ENCODE results near the gene FERMT1.
"Not testable (repeated sequence)": the region's sequence is repeated elsewhere in the genome, so short reads cannot be mapped to it uniquely, and the experiment has no call there.

FERMT1 gene

GRCh38 chr20:6115221-6115895 lies 7.5 kb downstream of the FERMT1 start:
- DNase-seq (ENCODE audit: low read depth, low spot score): no peak

- DNase-seq (ENCODE audit: low read depth, low spot score): no peak
Observed at GRCh38 chr20:6114696-6115095, 8.1 kb downstream of the FERMT1 start.

GRCh38 chr20:6113951-6114350 lies 8.9 kb downstream of the FERMT1 start:
- no peak for DNase-seq (ENCODE audit: low read depth, low spot score)

- not testable (repeated sequence) for DNase-seq (ENCODE audit: low read depth, low spot score)
Observed at GRCh38 chr20:6112965-6113364, 9.9 kb downstream of the FERMT1 start.

GRCh38 chr20:6108330-6108729 lies 14.5 kb downstream of the FERMT1 start:
- no peak for DNase-seq (ENCODE audit: low read depth, low spot score)

- DNase-seq (ENCODE audit: low read depth, low spot score): no peak
Observed at GRCh38 chr20:6104493-6105188, 18.2 kb downstream of the FERMT1 start.

GRCh38 chr20:6103301-6103700 lies 19.5 kb downstream of the FERMT1 start:
- DNase-seq (ENCODE audit: low read depth, low spot score): no peak

- DNase-seq (ENCODE audit: low read depth, low spot score): no peak
Observed at GRCh38 chr20:6101346-6101745, 21.5 kb downstream of the FERMT1 start.

- DNase-seq (ENCODE audit: low read depth, low spot score): no peak
Observed at GRCh38 chr20:6100246-6100645, 22.6 kb downstream of the FERMT1 start.

GRCh38 chr20:6099819-6100218 lies 23.0 kb downstream of the FERMT1 start:
- DNase-seq (ENCODE audit: low read depth, low spot score): no peak

GRCh38 chr20:6095409-6095808 lies 27.4 kb downstream of the FERMT1 start:
- no peak for DNase-seq (ENCODE audit: low read depth, low spot score)

- no peak for DNase-seq (ENCODE audit: low read depth, low spot score)
Observed at GRCh38 chr20:6094565-6094964, 28.3 kb downstream of the FERMT1 start.

- DNase-seq (ENCODE audit: low read depth, low spot score): no peak
Observed at GRCh38 chr20:6094063-6094462, 28.8 kb downstream of the FERMT1 start.

GRCh38 chr20:6091661-6092060 lies 31.2 kb downstream of the FERMT1 start:
- DNase-seq (ENCODE audit: low read depth, low spot score): no peak

- no peak for DNase-seq (ENCODE audit: low read depth, low spot score)
Observed at GRCh38 chr20:6086868-6087267, 36.0 kb downstream of the FERMT1 start.

- no peak for DNase-seq (ENCODE audit: low read depth, low spot score)
Observed at GRCh38 chr20:6083926-6084325, 38.9 kb downstream of the FERMT1 start.

GRCh38 chr20:6081236-6081635 lies 41.6 kb downstream of the FERMT1 start:
- no peak for DNase-seq (ENCODE audit: low read depth, low spot score)

GRCh38 chr20:6079016-6079415 lies 43.8 kb downstream of the FERMT1 start:
- DNase-seq (ENCODE audit: low read depth, low spot score): no peak

- DNase-seq (ENCODE audit: low read depth, low spot score): no peak
Observed at GRCh38 chr20:6075428-6076219, 47.2 kb downstream of the FERMT1 start.

- DNase-seq (ENCODE audit: low read depth, low spot score): no peak
Observed at GRCh38 chr20:6074784-6075183, 48.0 kb downstream of the FERMT1 start.

GRCh38 chr20:6074145-6074561 lies 48.7 kb downstream of the FERMT1 start:
- no peak for DNase-seq (ENCODE audit: low read depth, low spot score)

GRCh38 chr20:6070829-6071695 lies 51.8 kb downstream of the FERMT1 start:
- no peak for DNase-seq (ENCODE audit: low read depth, low spot score)
